A549 (cell line): ENCODE data around the gene S1PR1. TPM values are rescaled to one million over a fixed set of nuclear protein-coding genes. Genes with fewer than 3 reads are reported as not detected.
"Not testable (repeated sequence)": the region's sequence is repeated elsewhere in the genome, so short reads cannot be mapped to it uniquely, and the experiment has no call there.

Experiments used
- ATAC-seq, 2 experiments: fragments of 200-7000 bp in 1 of 2; fragments of >200 bp in 1 of 2; cut with Nextera tagmentation in 1 of 2; cut with Tn5 transposase in 1 of 2; 3 replicates each; pipeline versions ENCODE4 v1.8.0 to v1.9.1; 2018 to 2020; ENCODE audit warnings: mild to moderate bottlenecking in 1 of 2, moderate library complexity in 1 of 2
- CTCF ChIA-PET: fragments of 300-600 bp; sonication (Branson Sonifier 250); formaldehyde crosslinking; extraction: SDS; loops from one replicate; lab custom pipeline; 2021; ENCODE audit warnings: antibody characterized with exemption, inconsistent platforms; lab: Yijun Ruan, JAX
- POLR2A ChIA-PET: fragments of 350-600 bp; formaldehyde crosslinking; extraction: SDS; loops from one replicate; lab custom pipeline; 2021; ENCODE audit warnings: antibody characterized with exemption, inconsistent platforms; lab: Yijun Ruan, JAX
- DNase-seq, 2 experiments: peaks; one replicate each; pipeline versions ENCODE4 v3.0.0 to v3.0.0-alpha.2; 2011 to 2016; ENCODE audit warnings: low read depth in 1 of 2, low spot score in 1 of 2
- FAIRE-seq: peaks from 2 replicates; lab custom pipeline; 2011; peaks lifted over from hg19 to GRCh38; lab: Jason Lieb, UNC
- H3K27ac ChIP-seq, 2 experiments: fragments of >200 bp; sonication (Bioruptor Twin); formaldehyde crosslinking; 3 replicates each; pipeline ENCODE4 v1.5.1; 2016 to 2017
- H3K4me1 ChIP-seq: fragments of >200 bp; sonication (Bioruptor Twin); formaldehyde crosslinking; 3 replicates; pipeline ENCODE4 v1.6.1; 2016
- H3K4me2 ChIP-seq: fragments of >200 bp; sonication (Bioruptor Twin); formaldehyde crosslinking; 3 replicates; pipeline ENCODE4 v1.6.1; 2016
- H3K4me3 ChIP-seq: fragments of >200 bp; sonication (Bioruptor Twin); formaldehyde crosslinking; 3 replicates; pipeline ENCODE4 v1.5.1; 2016
- H3K9me3 ChIP-seq: fragments of >200 bp; sonication (Bioruptor Twin); formaldehyde crosslinking; 3 replicates; pipeline ENCODE4 v1.6.1; 2016
- BHLHE40 ChIP-seq: IDR thresholded peaks from 2 replicates; pipeline ENCODE4 v1.6.1; 2012; ENCODE audit warnings: low read depth, low read length, inconsistent platforms
- CHD2 ChIP-seq: fragments of 150-350 bp; IDR thresholded peaks from 2 replicates; pipeline ENCODE4 v1.6.1; 2014; ENCODE audit warnings: low read length; ENCODE audit not compliant: partially characterized antibody
- ELK1 ChIP-seq: fragments of 150-350 bp; IDR thresholded peaks from 2 replicates; pipeline ENCODE4 v1.6.1; 2014; ENCODE audit warnings: low read depth, mild to moderate bottlenecking, low read length
- EP300 ChIP-seq, 2 experiments: fragments of >200 bp; sonication (Bioruptor Twin); formaldehyde crosslinking; IDR thresholded peaks; 2 replicates in 1 of 2; 3 replicates in 1 of 2; pipeline ENCODE4 v1.6.1; 2016 to 2017
- FOSL2 ChIP-seq, 2 experiments: fragments of 450-650 bp in 1 of 2; fragments of >200 bp in 1 of 2; sonication (Bioruptor Twin) in 1 of 2; formaldehyde crosslinking; IDR thresholded peaks; 2 replicates each; pipeline versions ENCODE4 v1.5.0 to v1.6.1; 2016 to 2020; ENCODE audit warnings: mild to moderate bottlenecking in 1 of 2, moderate library complexity in 1 of 2
- FOXS1 ChIP-seq: fragments of 250-450 bp; sonication (Bioruptor Pico); IDR thresholded peaks from 2 replicates; pipeline ENCODE4 v1.5.0; 2020; ENCODE audit warnings: mild to moderate bottlenecking, moderate library complexity
- GATA3 ChIP-seq: IDR thresholded peaks from 2 replicates; pipeline ENCODE4 v1.6.1; 2012; ENCODE audit warnings: borderline replicate concordance
- JUNB ChIP-seq: fragments of >200 bp; sonication (Bioruptor Twin); formaldehyde crosslinking; IDR thresholded peaks from 2 replicates; pipeline ENCODE4 v1.6.1; 2016
- KDM5A ChIP-seq: fragments of 200-600 bp; sonication (generic); IDR thresholded peaks from 2 replicates; pipeline ENCODE4 v1.6.1; 2016; ENCODE audit warnings: antibody characterized with exemption, mild to moderate bottlenecking
- MAX ChIP-seq: IDR thresholded peaks from 2 replicates; pipeline ENCODE4 v1.6.1; 2012
- NR3C1 ChIP-seq: fragments of >200 bp; sonication (Bioruptor Twin); formaldehyde crosslinking; IDR thresholded peaks from 3 replicates; pipeline ENCODE4 v1.6.1; 2017
- PHF8 ChIP-seq: fragments of 200-600 bp; sonication (generic); IDR thresholded peaks from 2 replicates; pipeline ENCODE4 v1.6.1; 2016; ENCODE audit warnings: low read depth, mild to moderate bottlenecking, antibody characterized with exemption, moderate library complexity, borderline replicate concordance
- RFX5 ChIP-seq: fragments of 450-650 bp; IDR thresholded peaks from 2 replicates; pipeline ENCODE4 v1.7.1; 2014; ENCODE audit warnings: antibody characterized with exemption, mild to moderate bottlenecking, moderate library complexity
- RNF2 ChIP-seq: fragments of 200-600 bp; sonication (generic); IDR thresholded peaks from 2 replicates; pipeline ENCODE4 v1.6.1; 2016; ENCODE audit warnings: low read depth, mild to moderate bottlenecking, antibody characterized with exemption, moderate library complexity, borderline replicate concordance
- WGBS: methylation state at CpG from one replicate; pipeline ENCODE4 v1.1.6; 2017; ENCODE audit errors: missing lambda C conversion rate; 5-methylcytosine and 5-hydroxymethylcytosine counted together
- polyA minus RNA-seq: library from RNA; depleted of rRNA, polyadenylated mRNA; stranded (reverse); fragments of >200 nt; gene quantifications from 2 replicates; pipeline ENCODE4 v1.2.3, GENCODE V29; 2011; rRNA and poly(A)+ RNA removed
- polyA plus RNA-seq, 4 experiments: library from polyadenylated mRNA; depleted of rRNA in 3 of 4; stranded (reverse); fragments of >200 nt; fragmentation: RNase III in 1 of 4; extraction: RNeasy Plus Mini Kit Qiagen cat#74134 plus additional on column Dnase treatment in 1 of 4; gene quantifications; 2 replicates in 3 of 4; 3 replicates in 1 of 4; pipeline ENCODE4 v1.2.3, GENCODE V29; 2011 to 2017
- TF ChIP-seq, protein P1 (sequence below): fragments of 450-650 bp; IDR thresholded peaks from 2 replicates; pipeline ENCODE4 v1.6.1; 2014; ENCODE audit warnings: antibody characterized with exemption

S1PR1 gene
- polyA plus RNA-seq (2011; rRNA removed) (not detected in 2 replicates), polyA plus RNA-seq (2017; fragmentation: RNase III; extraction: RNeasy Plus Mini Kit Qiagen cat#74134 plus additional on column Dnase treatment) (0.06 to 0.07 TPM in 2 of 3 replicates, not detected in the other), polyA minus RNA-seq (0.08 TPM in 1 of 2 replicates, not detected in the other)
- polyA plus RNA-seq (2012; cell fraction: cytosol; rRNA removed): 0.01 TPM in 1 of 2 replicates, not detected in the other
- polyA plus RNA-seq (2012; cell fraction: nucleus; rRNA removed): not detected in 2 replicates

- FAIRE-seq: no peak
- Histone ChIP-seq H3K27ac (peak within 1 kb of the TSS in 1 of 2 experiments; percentile 42; a peak in 2 of 6 replicates), H3K4me1 (peaks cover 12% of the 10 kb centered on the region; the same call in 2 of the 3 replicates), H3K9me3 (no peaks in the 10 kb centered on the region), H3K4me3 (peak within 1 kb of the TSS; percentile 52), H3K4me2 (peak within 1 kb of the TSS; percentile 100)
- peak; percentile 96 for TF ChIP-seq RNF2
- TF ChIP-seq EP300 (IDR thresholded peaks at IDR 0.05): no peak
- ChIA-PET CTCF (interaction anchor here (0.9 to 3.7 kb wide), 3 partner anchors 13 to 52 kb away, joined by 3 to 44 read pairs (median 6); no protein-coding TSS in a partner anchor), POLR2A (no interaction called here)
- DNase-seq: no peak
- under 1% methylated on average over 14 of the region's 46 CpGs for WGBS
- peak; percentile 35 to 60; a peak in 4 of 6 replicates for ATAC-seq
These were observed at the start of gene S1PR1 for GRCh38 chr1:101236516-101237228. Gene S1PR1 (plus strand): TSS chr1:101237019. CDS start chr1:101238985, 1,966 bp downstream.

DNA sequence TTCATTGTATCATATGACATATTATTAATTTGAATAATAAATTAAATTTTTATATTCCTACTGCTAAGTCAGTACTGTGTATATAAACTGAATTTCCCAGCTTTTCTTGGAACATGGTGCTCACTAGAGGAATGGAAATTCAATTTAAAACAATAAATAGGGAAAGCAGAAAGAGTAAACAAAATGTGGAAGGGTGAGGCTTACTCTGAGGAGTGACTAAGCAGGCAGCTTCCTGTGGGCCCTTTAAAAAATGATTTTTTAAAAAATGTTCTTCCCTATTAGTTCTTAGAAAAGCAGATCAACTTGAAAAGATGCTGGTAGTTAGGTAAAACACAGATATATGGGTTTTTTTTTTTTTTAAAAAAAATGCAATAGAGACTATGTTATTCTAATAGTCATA, 49.5 kb upstream of the S1PR1 start:
- H3K4me3 ChIP-seq: no peak overlapping the region
- H3K4me1 ChIP-seq: no peaks in the 10 kb centered on the region
- no peak for FAIRE-seq
- no peak for DNase-seq
- no peaks in the 10 kb centered on the region for H3K9me3 ChIP-seq
- ChIA-PET POLR2A (interaction anchor here (0.6 kb wide), 1 partner anchor 58 kb away, joined by 5 read pairs; no protein-coding TSS in a partner anchor), CTCF (interaction anchor here (0.6 kb wide), 1 partner anchor 177 kb away, joined by 5 read pairs; no protein-coding TSS in a partner anchor)
- H3K27ac ChIP-seq: no peak overlapping the region
- TF ChIP-seq CHD2: no peak
- TF ChIP-seq JUNB: no peak
- TF ChIP-seq NR3C1: no peak
- H3K4me2 ChIP-seq: no peak overlapping the region
- ATAC-seq: no peak

- CTCF ChIA-PET: interaction anchor here (1.0 kb wide), 1 partner anchor 100 kb away, joined by 3 read pairs; no protein-coding TSS in a partner anchor
- TF ChIP-seq GATA3 (no peak), PHF8 (no peak), FOXS1 (CRISPR knock-in tag) (no peak), BHLHE40 (no peak), FOSL2 (IDR thresholded peaks at IDR 0.05) (no peak), FOSL2 (CRISPR knock-in tag; IDR thresholded peaks at IDR 0.05) (no peak), ELK1 (no peak), KDM5A (no peak), MAX (no peak), RFX5 (no peak)
- TF ChIP-seq, protein P1, sequence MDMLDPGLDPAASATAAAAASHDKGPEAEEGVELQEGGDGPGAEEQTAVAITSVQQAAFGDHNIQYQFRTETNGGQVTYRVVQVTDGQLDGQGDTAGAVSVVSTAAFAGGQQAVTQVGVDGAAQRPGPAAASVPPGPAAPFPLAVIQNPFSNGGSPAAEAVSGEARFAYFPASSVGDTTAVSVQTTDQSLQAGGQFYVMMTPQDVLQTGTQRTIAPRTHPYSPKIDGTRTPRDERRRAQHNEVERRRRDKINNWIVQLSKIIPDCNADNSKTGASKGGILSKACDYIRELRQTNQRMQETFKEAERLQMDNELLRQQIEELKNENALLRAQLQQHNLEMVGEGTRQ: no peak
- ATAC-seq (no peak), FAIRE-seq (no peak), DNase-seq (no peak)
- Histone ChIP-seq H3K9me3 (no peaks in the 10 kb centered on the region), H3K4me2 (no peak overlapping the region), H3K4me3 (no peak overlapping the region), H3K4me1 (no peaks in the 10 kb centered on the region), H3K27ac (no peak overlapping the region)
- WGBS: 93% methylated on average over 1 of the region's 1 CpG
- POLR2A ChIA-PET: no interaction called here
These were observed 48.5 kb upstream of the S1PR1 start for GRCh38 chr1:101188331-101188730.

DNA sequence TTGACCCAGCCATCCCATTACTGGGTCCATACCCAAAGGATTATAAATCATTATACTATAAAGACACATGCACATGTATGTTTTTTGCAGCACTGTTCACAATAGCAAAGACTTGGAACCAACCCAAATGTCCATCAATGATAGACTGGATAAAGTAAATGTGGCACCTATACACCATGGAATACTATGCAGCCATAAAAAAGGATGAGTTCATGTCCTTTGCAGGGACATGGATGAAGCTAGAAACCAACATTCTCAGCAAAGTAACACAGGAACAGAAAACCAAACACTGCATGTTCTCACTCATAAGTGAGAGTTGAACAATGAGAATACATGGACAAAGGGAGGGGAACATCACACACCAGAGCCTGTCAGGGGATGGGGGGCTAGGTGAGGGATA, 47.9 kb upstream of the S1PR1 start:
- H3K4me2 ChIP-seq, FAIRE-seq, DNase-seq, H3K4me1 ChIP-seq, ATAC-seq, H3K27ac ChIP-seq, H3K4me3 ChIP-seq, POLR2A ChIA-PET, H3K9me3 ChIP-seq: not testable (repeated sequence)
- CTCF ChIA-PET: interaction anchor here (1.0 kb wide), 1 partner anchor 99 kb away, joined by 3 read pairs; no protein-coding TSS in a partner anchor
